ENCODE data around the gene ERCC6L. TPM values are rescaled to one million over a fixed set of nuclear protein-coding genes. Genes with fewer than 3 reads are reported as not detected.
A peak's percentile ranks its signal among the peaks of the same experiment; 100 is the strongest.

The ERCC6L gene
- total and polyA plus RNA-seq, 2 of the 4 experiments (the other 2 are of a cell fraction), result 2.3 to 5.4 TPM

- H3K4me3 ChIP-seq (ENCODE audit: insufficient read depth, low read depth, low read length), result no peak overlapping the region
- H3K36me3 ChIP-seq (ENCODE audit: control insufficient read depth, insufficient read depth, low read length), result peaks cover 2% of the 10 kb centered on the region; the same call in 1 of the 2 replicates
- H3K4me1 ChIP-seq (ENCODE audit: control insufficient read depth, insufficient read depth, low read length), result peaks cover 2% of the 10 kb centered on the region; the same call in 1 of the 2 replicates
- in situ Hi-C loops (cut with MboI; ENCODE audit: low sequenced_read_pairs), result no loop called here
- H3K9ac ChIP-seq (ENCODE audit: low read depth, low read length), result no peak overlapping the region
- H4K5ac ChIP-seq (ENCODE audit: low read depth, low read length), result no peak overlapping the region
- H3K27me3 ChIP-seq (ENCODE audit: control insufficient read depth, insufficient read depth, low read length), result peaks cover 14% of the 10 kb centered on the region
- no peak overlapping the region for H2AK9ac ChIP-seq (replicated peaks; ENCODE audit: low read depth, low read length, poor library complexity)
- H3K14ac ChIP-seq (replicated peaks; ENCODE audit: low read depth, low read length), result no peak overlapping the region
- H3K27ac ChIP-seq (ENCODE audit: insufficient read depth, low read length), result no peak overlapping the region
- ATAC-seq (ENCODE audit: low read depth), result no peak
- no peak overlapping the region for H2BK15ac ChIP-seq (ENCODE audit: low read depth, low read length)
- no peak overlapping the region for H2BK5ac ChIP-seq (ENCODE audit: low read depth, low read length, poor library complexity, severe bottlenecking)
- no peak overlapping the region for H3K4me2 ChIP-seq (ENCODE audit: low read depth, low read length)
- peaks cover 7 to 13% of the 10 kb centered on the region in 2 experiments for H3K79me1 ChIP-seq (ENCODE audit: low read depth in 1 of 2, low read length in 2 of 2)
- no peak overlapping the region for H2BK120ac ChIP-seq (ENCODE audit: low read depth, low read length)
- H3K18ac ChIP-seq (ENCODE audit: low read depth, low read length), result no peak overlapping the region
- H2AK5ac ChIP-seq (ENCODE audit: low read depth, low read length), result no peak overlapping the region
- no peak overlapping the region for H4K91ac ChIP-seq (ENCODE audit: insufficient read depth, low read depth, low read length)
- H3K9me1 ChIP-seq (ENCODE audit: insufficient read depth, low read length), result peaks cover 2% of the 10 kb centered on the region; the same call in 1 of the 2 replicates
- no peaks in the 10 kb centered on the region for H3K9me3 ChIP-seq (ENCODE audit: control insufficient read depth, insufficient read depth, low read length)
- intact Hi-C loops (cut with micrococcal nuclease), result no loop called here
- dilution Hi-C loops (cut with HindIII; ENCODE audit: low sequenced_read_pairs, unreplicated experiment), result no loop called here
- no TSS peak for BruUV-seq (replicated peaks)
- H2AFZ ChIP-seq (replicated peaks; ENCODE audit: low read length, poor library complexity), result no peak overlapping the region
- no peak overlapping the region for H2BK20ac ChIP-seq (ENCODE audit: low read depth, low read length)
- WGBS, 2 experiments (ENCODE audit: extremely low coverage in 2 of 2, insufficient read length in 1 of 2), result 45% methylated on average over 4 of the region's 5 CpGs; no CpG with 5 or more reads in 1 of the 2 experiments
- H4K8ac ChIP-seq (ENCODE audit: low read depth in 2 of 2, low read length in 2 of 2), result no peak overlapping the region
- no peak overlapping the region for H3K4ac ChIP-seq (ENCODE audit: low read depth, low read length)
- peaks cover 12% of the 10 kb centered on the region for H4K20me1 ChIP-seq (ENCODE audit: insufficient read depth, low read length)
- no peak overlapping the region for H3K23ac ChIP-seq (ENCODE audit: low read depth, low read length)
- CTCF ChIA-PET, result interaction anchor here (1.0 kb wide), 1 partner anchor 433 kb away, joined by 3 read pairs; no protein-coding TSS in a partner anchor
- DNase-seq, result peak; percentile 38
- TF ChIP-seq MXI1 (IDR thresholded peaks at IDR 0.05; ENCODE audit: borderline replicate concordance, low read depth, low read length), result no peak
- TF ChIP-seq RAD21 (IDR thresholded peaks at IDR 0.05; ENCODE audit: low read length), result no peak
- TF ChIP-seq, protein P1, sequence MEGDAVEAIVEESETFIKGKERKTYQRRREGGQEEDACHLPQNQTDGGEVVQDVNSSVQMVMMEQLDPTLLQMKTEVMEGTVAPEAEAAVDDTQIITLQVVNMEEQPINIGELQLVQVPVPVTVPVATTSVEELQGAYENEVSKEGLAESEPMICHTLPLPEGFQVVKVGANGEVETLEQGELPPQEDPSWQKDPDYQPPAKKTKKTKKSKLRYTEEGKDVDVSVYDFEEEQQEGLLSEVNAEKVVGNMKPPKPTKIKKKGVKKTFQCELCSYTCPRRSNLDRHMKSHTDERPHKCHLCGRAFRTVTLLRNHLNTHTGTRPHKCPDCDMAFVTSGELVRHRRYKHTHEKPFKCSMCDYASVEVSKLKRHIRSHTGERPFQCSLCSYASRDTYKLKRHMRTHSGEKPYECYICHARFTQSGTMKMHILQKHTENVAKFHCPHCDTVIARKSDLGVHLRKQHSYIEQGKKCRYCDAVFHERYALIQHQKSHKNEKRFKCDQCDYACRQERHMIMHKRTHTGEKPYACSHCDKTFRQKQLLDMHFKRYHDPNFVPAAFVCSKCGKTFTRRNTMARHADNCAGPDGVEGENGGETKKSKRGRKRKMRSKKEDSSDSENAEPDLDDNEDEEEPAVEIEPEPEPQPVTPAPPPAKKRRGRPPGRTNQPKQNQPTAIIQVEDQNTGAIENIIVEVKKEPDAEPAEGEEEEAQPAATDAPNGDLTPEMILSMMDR (conservative IDR thresholded peaks at IDR 0.05; ENCODE audit: low read depth, low read length), result no peak
- TF ChIP-seq CHD1 (IDR thresholded peaks at IDR 0.05; ENCODE audit: low read depth, low read length), result no peak
- POLR2A ChIA-PET (ENCODE audit: unreplicated experiment), result no interaction called here
- no peak overlapping the region for H3K56ac ChIP-seq (ENCODE audit: extremely low read depth, insufficient read depth, low read length)
Observed at GRCh38 chrX:72280321-72280845, 41.6 kb upstream of the ERCC6L start.

Data from IMR-90 (cell line).